Smooth muscle cell of the brain vasculature (primary cell): ENCODE results near the gene PIGU.

Experiments used
- DNase-seq: peaks from one replicate; pipeline ENCODE4 v3.0.0-alpha.2; 2012; ENCODE audit warnings: low read depth, low spot score

Gene PIGU

GRCh38 chr20:34579191-34579978 is 97.5 kb downstream of the PIGU start:
- DNase-seq: peak; percentile 43

DNA sequence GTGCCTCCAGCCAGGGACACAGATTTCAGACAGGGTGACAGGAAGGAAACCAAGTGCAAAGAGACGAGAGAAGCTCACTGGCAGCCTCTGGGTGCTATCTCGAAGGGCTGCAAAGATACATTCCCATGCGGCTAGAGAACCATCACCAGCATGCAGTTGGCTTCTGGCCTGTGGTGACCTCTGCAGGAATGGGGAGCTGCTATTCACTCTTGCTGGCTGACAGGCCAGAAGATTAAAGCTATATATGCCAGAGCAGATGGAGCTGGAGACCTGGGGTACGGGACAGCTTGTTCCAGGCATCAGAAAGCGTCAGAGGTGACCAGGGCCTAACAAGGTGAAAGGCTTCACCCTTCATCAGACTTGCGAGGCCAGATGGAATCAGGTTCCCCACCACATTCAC is 98.4 kb downstream of the PIGU start:
- no peak for DNase-seq

- DNase-seq: no peak
Observed at GRCh38 chr20:34578025-34578424, 98.9 kb downstream of the PIGU start.

- no peak for DNase-seq
Observed at GRCh38 chr20:34577061-34577460, 99.8 kb downstream of the PIGU start.

- DNase-seq: no peak
Observed at GRCh38 chr20:34575756-34576155, 101.1 kb downstream of the PIGU start.

GRCh38 chr20:34575271-34575670 is 101.6 kb downstream of the PIGU start:
- no peak for DNase-seq

DNA sequence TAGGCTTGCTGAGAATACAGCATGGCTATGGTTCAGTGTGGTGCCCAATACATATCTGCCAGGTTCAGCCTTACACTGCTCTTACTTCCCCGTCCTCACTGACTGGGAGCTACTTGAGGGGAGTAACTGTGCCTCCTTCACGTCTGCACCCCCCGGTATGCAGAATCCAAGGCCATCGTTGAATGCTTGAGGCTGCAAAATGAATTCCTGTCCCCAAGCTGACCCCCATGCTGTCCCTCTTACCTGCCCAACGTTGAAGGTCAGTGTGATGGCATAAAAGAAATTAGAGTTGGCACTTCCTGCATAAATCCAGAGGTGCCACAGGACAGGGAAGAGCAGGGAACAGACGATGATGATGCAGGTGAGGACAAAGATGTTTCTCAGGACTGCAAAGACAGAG is 102.0 kb downstream of the PIGU start:
- DNase-seq: no peak

- DNase-seq: no peak
Observed at GRCh38 chr20:34574426-34574825, 102.5 kb downstream of the PIGU start.

GRCh38 chr20:34573541-34574300 is 103.2 kb downstream of the PIGU start:
- no peak for DNase-seq

DNA sequence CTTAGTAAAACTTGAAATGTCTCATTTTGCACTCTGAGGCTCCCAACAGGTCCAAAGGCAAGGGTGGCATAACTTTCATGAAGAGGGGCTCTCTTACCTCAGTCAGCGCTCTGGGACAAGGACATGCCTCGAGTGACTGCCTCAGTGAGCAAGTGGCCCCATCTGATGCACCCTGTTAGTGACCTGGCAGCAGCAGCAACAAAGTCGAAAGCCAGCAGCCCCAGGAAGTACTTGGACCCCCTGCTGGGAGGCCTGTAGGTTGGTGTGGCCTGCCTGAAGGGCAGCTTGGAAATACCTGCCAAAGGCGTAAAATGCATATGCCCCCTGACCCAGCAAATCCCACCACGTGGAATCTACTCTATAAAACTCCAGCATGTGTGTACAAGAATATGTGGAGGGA is 105.1 kb downstream of the PIGU start:
- no peak for DNase-seq

DNA sequence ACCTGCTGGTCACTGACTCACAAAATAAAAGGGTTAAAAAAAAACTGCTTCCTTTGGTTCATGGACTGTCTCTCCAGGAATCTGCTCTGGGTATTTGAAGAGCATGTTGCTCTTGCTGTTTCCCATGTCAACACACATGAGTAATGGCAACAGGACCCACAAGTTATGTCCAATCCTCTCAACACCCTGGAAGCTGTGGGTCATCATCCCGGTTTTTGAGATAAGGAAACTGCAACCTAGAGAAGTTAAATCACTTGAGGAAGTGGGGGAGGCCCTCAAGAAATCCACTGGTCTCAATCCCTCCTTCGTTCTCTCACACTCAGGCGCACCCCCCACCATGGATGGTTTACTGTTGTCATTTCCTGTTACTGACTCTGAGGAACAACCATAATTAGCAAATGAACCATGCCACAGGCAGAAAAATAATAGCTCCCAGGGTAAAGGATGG is 106.0 kb downstream of the PIGU start:
- no peak for DNase-seq

DNA sequence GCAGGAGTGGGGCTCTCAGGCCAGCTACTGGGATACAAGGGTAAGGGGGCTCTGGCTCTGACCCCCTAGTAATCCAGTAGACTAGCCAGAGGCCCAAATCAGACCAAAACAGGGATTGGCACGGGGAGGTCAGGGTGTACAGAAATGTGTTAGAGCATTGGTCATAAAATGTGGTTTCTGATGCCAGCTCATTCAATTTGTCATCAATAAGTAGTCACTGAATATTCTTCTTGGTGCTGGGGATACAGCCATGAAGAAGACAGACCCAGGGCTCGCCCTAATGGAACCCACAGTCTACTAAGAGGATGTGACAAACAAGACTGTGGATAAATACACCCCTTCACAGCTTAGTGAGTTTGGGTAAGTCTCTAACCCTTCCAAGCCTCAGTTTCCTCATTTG is 107.3 kb downstream of the PIGU start:
- no peak for DNase-seq

GRCh38 chr20:34567892-34568865 is 108.7 kb downstream of the PIGU start:
- no peak for DNase-seq

GRCh38 chr20:34566978-34567891 is 109.7 kb downstream of the PIGU start:
- DNase-seq: no peak

DNA sequence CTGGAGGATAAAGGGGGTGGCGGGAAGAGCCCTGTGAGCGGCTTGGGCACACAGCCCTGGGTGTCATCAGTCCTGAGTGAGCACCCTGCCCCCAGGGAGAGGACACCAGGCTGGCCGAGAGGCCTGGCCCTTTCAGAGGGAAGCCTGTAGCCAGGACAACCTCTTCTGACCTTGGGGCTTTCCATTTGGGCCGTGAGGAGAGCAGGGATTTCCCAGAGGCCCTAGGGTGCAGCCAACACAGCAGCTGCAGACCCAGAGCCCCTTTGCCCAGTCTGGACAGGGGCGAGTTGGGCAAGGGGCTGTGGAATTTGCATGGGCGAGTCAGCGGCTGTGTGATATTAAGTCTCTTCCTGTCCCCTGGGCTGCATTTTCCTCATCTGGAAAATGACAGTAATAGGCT is 112.1 kb downstream of the PIGU start:
- no peak for DNase-seq

DNA sequence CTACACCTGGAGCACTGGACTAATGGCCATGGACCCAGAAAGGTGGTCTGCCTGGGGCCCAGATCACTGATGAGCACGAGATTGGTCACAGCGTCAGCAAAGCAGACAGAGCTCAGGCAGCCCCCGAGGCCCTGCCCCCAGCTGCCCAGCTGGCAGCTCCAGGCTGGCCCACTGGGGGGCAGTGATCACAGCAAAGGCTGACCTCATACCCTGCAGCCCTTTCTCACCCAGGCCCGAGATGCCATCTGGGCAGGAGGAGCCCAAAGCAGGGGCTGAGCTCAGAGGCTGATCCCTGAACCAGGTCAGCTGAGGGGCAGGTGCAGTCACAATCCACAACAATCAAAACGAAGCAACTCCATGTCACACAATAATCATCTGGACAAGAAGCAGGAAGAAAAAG is 114.3 kb downstream of the PIGU start:
- DNase-seq: no peak

GRCh38 chr20:34561661-34562060 is 115.2 kb downstream of the PIGU start:
- DNase-seq: no peak

DNA sequence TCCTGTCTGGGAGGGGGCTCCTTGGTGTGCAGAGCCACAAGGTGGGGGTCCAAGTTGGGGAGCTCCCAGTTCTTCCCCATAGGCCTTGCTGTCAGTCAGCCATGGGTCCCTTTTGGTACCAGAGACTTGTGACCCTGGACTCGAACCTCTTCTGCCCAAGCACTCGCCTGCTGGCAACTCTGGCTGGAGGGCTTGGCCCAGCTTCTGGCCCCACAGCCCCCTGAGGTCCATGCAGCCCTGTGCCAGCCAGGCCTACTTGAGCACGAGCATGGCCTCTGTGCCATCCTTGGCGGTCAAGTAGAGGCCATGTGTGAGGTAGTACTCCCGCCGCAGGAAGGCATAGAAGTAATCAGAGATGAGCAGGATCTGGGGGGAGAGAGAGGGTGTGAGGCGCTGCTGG is 116.3 kb downstream of the PIGU start:
- DNase-seq: no peak

DNA sequence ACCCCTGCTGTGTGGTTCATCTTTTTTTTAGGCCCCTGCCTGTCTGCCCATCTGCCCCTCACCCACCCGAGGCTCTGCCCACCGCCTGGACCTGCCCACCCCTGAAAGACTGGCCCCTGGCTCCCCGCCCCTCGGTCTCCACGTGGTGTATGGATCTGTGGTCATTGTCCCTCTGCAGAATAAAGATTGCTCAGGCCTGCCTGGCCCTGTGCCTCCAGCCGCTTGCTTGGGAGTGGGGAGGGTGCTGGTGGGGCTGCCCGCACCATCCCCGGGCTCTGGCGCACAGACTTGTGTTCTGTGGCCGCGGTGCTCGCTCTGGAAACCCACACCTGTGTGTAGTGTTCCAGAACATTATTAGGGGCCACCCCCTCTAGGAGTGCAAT is 116.8 kb downstream of the PIGU start:
- DNase-seq: no peak

GRCh38 chr20:34559311-34560140 is 117.4 kb downstream of the PIGU start:
- DNase-seq: no peak
